Adrenal gland (tissue), 12 donors: ENCODE measurements around the gene XPO4. TPM values are rescaled to one million over a fixed set of nuclear protein-coding genes. Genes with fewer than 3 reads are reported as not detected.

Experiments
- DNase-seq, 7 donors: peaks; one replicate each; pipeline ENCODE4 v3.0.0-alpha.2; 2019 to 2020
- H3K27ac ChIP-seq, 5 donors: fragments of 200-600 bp; sonication (generic) in 4 of 5; 1 replicate in 3 of 5; 2 replicates in 2 of 5; pipeline versions ENCODE4 v1.5.1 to v1.8.0; 2016 to 2020; ENCODE audit warnings: mild to moderate bottlenecking in 1 of 5
- H3K27me3 ChIP-seq: fragments of 200-600 bp; 2 replicates; pipeline ENCODE4 v1.8.0; 2021
- H3K36me3 ChIP-seq, 2 donors: fragments of 200-600 bp; replicated peaks in 1 of 2; 1 replicate in 1 of 2; 2 replicates in 1 of 2; pipeline versions ENCODE4 v1.5.1 to v1.8.0; 2018 to 2022
- H3K4me1 ChIP-seq, 2 donors: fragments of 200-600 bp; replicated peaks in 1 of 2; 1 replicate in 1 of 2; 2 replicates in 1 of 2; pipeline versions ENCODE4 v1.5.1 to v1.8.0; 2018 to 2021
- H3K4me3 ChIP-seq, 4 donors: fragments of 200-600 bp; sonication (generic) in 3 of 4; one replicate each; pipeline ENCODE4 v1.5.1; 2016 to 2018
- H3K9me3 ChIP-seq, 3 donors: fragments of 200-600 bp; sonication (generic) in 1 of 3; replicated peaks in 1 of 3; 1 replicate in 2 of 3; 2 replicates in 1 of 3; pipeline versions ENCODE4 v1.5.1 to v1.8.0; 2016 to 2021
- POLR2A ChIP-seq, 2 donors: fragments of 450-650 bp; IDR thresholded peaks; one replicate each; pipeline ENCODE4 v1.6.1; 2017; ENCODE audit warnings: antibody characterized with exemption in 2 of 2, mild to moderate bottlenecking in 2 of 2, moderate library complexity in 1 of 2
- WGBS, 4 donors: extraction: QIAGEN DNeasy Blood & Tissue Kit in 2 of 4; methylation state at CpG; one replicate each; pipeline versions ENCODE4 v1.1.5 to v1.1.7; 2013 to 2017; 5-methylcytosine and 5-hydroxymethylcytosine counted together
- intact Hi-C, 2 donors: fragments of 100-400 bp; cut with DNase I; formaldehyde crosslinking; loops; one replicate each; pipeline versions ENCODE4 v1.14.1 to v1.15.0; 2022 to 2023
- polyA plus RNA-seq, 3 donors: library from polyadenylated mRNA; stranded (reverse); fragments of 200-250 nt in 2 of 3; fragments of 350-450 nt in 1 of 3; fragmentation: Illumina TruSeq in 1 of 3; extraction: RNeasy Lipid Tissue Mini Kit (QIAGEN cat#74804) in 1 of 3; gene quantifications; one replicate each; pipeline ENCODE4 v1.2.3, GENCODE V29; 2013 to 2014
- total RNA-seq, 9 donors: library from RNA; depleted of rRNA in 4 of 9; stranded (reverse); fragments of >200 nt in 4 of 9; fragments of 120-200 nt in 1 of 9; fragmentation: NEBNext Ultra II Directional in 1 of 9; extraction: Animal tissue kit (Norgen Biotek cat#: 25700) in 1 of 9; gene quantifications; one replicate each; pipeline versions ENCODE4 v1.1.0 to v1.2.4, GENCODE V29; 2013 to 2023
- TF ChIP-seq, protein P1 (sequence below), 6 experiments: fragments of 450-650 bp in 4 of 6; fragments of 200-600 bp in 2 of 6; sonication (generic) in 1 of 6; IDR thresholded peaks; 1 replicate in 5 of 6; 2 replicates in 1 of 6; pipeline versions ENCODE4 v1.5.1 to v1.8.0; 2016 to 2021; ENCODE audit warnings: antibody characterized with exemption in 6 of 6, mild to moderate bottlenecking in 2 of 6, moderate library complexity in 1 of 6
- donor health status: healthy with polysubstance abuse.
- donor health status: Bipolar disorder and iron deficiency.
- donor health status: DM: yes; HTN: yes; CAD: no.
- donor health status: DM: no; HTN: no; CAD: no.
- donor health status: DM: no; HTN: no; CAD: no.
- donor health status: DM: yes; HTN: yes; CAD: no.

The XPO4 gene
- total and polyA plus RNA-seq, 12 donors: 1.9 to 20.3 (median 11.5) TPM

DNA sequence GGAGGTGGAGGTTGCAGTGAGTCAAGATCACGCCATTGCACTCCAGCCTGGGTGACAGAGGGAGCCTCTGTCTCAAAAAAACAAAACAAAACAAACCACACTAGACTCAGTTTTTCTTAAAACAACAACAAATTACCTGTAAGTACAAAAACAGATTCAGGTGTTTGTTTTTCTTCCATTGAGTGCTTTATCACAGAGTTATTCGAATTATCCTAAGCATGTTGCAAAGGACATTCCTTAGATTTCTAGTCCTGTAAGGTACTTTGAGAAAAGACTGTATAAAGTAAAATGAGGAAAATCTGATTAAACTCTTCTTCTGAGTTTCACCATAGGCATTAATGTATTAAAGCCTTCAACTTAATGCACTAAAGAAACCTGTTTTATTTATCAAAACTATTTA lies 126.6 kb downstream of the XPO4 start:
- H3K27ac ChIP-seq: no peak overlapping the region
- no peaks in the 10 kb centered on the region for H3K27me3 ChIP-seq
- 91 to 100% (median 99%) methylated on average over 2 of the region's 2 CpGs for WGBS, 4 donors
- no peak for DNase-seq
- H3K9me3 ChIP-seq: no peaks in the 10 kb centered on the region
- H3K36me3 ChIP-seq: peaks cover 0 to 4% of the 10 kb centered on the region in 2 donors
- H3K4me3 ChIP-seq: no peak overlapping the region
- intact Hi-C loops: no loop called here
- H3K4me1 ChIP-seq: peaks cover 4 to 6% of the 10 kb centered on the region in 2 donors
- TF ChIP-seq POLR2A (IDR thresholded peaks at IDR 0.05): no peak
- TF ChIP-seq, protein P1, sequence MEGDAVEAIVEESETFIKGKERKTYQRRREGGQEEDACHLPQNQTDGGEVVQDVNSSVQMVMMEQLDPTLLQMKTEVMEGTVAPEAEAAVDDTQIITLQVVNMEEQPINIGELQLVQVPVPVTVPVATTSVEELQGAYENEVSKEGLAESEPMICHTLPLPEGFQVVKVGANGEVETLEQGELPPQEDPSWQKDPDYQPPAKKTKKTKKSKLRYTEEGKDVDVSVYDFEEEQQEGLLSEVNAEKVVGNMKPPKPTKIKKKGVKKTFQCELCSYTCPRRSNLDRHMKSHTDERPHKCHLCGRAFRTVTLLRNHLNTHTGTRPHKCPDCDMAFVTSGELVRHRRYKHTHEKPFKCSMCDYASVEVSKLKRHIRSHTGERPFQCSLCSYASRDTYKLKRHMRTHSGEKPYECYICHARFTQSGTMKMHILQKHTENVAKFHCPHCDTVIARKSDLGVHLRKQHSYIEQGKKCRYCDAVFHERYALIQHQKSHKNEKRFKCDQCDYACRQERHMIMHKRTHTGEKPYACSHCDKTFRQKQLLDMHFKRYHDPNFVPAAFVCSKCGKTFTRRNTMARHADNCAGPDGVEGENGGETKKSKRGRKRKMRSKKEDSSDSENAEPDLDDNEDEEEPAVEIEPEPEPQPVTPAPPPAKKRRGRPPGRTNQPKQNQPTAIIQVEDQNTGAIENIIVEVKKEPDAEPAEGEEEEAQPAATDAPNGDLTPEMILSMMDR (IDR thresholded peaks at IDR 0.05): no peak

DNA sequence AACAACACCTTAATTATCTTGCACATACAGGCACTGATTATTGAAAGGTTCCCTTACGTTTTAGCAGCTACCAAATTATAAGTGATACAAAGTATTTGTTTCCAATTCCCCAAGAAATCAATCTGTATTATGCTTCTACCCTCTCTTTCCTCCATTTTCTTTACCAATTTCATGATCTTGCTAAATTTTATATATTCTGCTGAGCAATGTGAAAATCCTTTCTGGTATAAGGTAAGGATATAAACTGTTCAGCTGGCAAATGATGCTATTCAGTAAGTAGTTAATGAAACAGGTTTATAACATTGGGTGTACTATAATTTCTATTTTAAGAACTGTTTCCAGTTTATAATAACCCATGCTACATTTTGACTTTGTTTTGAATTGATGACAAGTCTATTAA lies 127.8 kb downstream of the XPO4 start:
- intact Hi-C loops: no loop called here
- Histone ChIP-seq H3K4me1 (peaks cover 4 to 6% of the 10 kb centered on the region in 2 donors), H3K27me3 (no peaks in the 10 kb centered on the region), H3K36me3 (peaks cover 0 to 4% of the 10 kb centered on the region in 2 donors), H3K4me3 (no peak overlapping the region), H3K27ac (no peak overlapping the region), H3K9me3 (no peaks in the 10 kb centered on the region)
- no peak for DNase-seq
- no peak for TF ChIP-seq POLR2A (IDR thresholded peaks at IDR 0.05)
- TF ChIP-seq, protein P1 (IDR thresholded peaks at IDR 0.05): no peak
- 73 to 90% (median 85%) methylated on average over 1 of the region's 1 CpG for WGBS, 4 donors

DNA sequence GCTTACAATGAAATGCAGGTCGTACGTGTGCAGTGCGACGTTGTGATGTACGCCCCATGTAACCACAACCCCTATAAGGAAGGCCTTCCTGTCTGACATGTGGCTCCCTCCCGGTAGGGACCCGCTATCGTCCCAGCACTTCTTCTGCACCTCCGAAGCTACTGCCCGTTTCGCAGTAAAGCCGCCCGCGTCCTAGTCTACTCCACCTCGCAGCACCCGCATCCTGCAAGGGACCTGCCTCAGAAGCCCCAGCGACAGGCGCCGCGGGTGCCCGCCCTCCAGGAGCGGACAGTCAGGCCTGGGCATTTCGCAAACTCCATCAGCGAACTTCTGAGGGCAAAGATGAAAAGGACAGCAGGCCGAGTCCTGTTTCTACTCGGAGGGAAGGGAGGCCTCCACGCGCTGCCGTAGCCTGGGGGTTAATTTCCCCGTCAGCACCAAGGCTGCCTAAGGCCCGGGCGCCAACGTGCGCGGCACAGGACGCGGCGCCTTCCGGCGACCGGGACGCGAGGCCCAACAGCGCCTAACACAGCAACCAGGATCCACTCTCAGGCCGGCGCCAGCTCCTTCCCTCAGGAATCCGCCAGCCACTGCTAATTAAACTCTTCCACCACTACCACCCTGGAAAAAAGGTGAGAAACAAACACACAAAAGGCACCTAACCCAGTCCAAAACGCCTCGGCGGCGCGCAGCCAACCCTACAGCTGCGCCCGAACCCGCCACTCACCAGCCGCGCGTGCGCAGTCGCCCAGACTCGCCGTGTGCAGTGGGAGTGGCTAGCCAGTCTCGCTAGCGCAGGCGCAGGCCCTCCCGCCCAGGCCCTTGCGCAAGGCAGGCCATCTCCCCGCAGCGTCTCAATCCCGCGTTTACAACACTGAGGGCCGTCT lies 129.1 kb downstream of the XPO4 start, which contains the start of gene EEF1AKMT1:
Gene EEF1AKMT1, minus strand, starts transcription at position 768 of the 887 bp plus-strand sequence. CDS start 16,363 bp downstream, outside the sequence.
- Histone ChIP-seq H3K27me3 (no peaks in the 10 kb centered on the region), H3K27ac (peak within 1 kb of the TSS; percentile 31 to 95 (median 91)), H3K4me1 (peaks cover 4 to 6% of the 10 kb centered on the region in 2 donors), H3K4me3 (peak within 1 kb of the TSS; percentile 65 to 89 (median 73)), H3K36me3 (peaks cover 0 to 4% of the 10 kb centered on the region in 2 donors), H3K9me3 (peaks cover 0 to 3% (median 0%) of the 10 kb centered on the region in 3 donors)
- intact Hi-C loops: no loop called here
- TF ChIP-seq POLR2A (IDR thresholded peaks at IDR 0.05): peak; percentile 77 to 78
- TF ChIP-seq, protein P1 (IDR thresholded peaks at IDR 0.05): no peak
- 1 to 6% (median 1%) methylated on average over 17 to 72 of the region's 72 CpGs for WGBS, 4 donors
- peak; percentile 93 to 96 (median 95) for DNase-seq

DNA sequence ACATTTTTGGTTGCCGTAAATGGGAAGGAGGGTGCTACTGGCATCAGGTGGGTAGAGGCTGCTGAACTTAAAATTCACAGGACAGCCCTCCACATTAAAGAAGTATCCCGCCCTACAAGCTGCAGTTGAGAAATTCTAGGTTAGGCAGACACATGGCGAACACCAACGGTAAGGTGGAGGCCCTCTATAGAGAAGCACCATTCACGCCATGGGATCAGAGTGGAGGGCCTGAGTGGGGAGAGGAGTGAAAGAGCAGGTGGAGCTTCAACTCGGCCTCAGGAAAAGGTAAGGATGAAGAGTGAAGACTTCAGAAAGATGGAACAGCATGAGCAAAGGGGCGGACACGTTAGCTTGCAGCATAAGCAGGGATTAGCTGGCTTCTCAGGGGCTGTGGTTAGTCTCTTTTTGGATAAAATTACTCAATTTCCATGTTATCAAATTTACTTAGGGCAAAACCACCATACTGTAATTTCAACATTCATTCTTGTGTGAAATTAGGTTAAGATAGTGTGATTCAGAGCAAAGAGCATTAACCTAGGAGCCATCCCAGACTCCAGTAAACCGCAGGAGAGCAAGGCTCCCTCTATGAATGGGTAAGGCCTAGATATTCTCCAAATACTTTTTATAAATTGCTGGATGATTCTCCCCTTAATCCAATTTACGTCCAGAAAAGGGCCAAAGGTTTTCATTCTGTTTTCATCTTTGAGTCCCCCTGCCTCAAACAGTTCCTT lies 130.0 kb downstream of the XPO4 start:
- WGBS, 4 donors: 83 to 88% (median 86%) methylated on average over 10 of the region's 10 CpGs
- H3K27me3 ChIP-seq: no peaks in the 10 kb centered on the region
- intact Hi-C loops: no loop called here
- H3K36me3 ChIP-seq: peaks cover 0 to 4% of the 10 kb centered on the region in 2 donors
- no peak for TF ChIP-seq POLR2A (IDR thresholded peaks at IDR 0.05)
- TF ChIP-seq, protein P1 (IDR thresholded peaks at IDR 0.05): no peak
- DNase-seq: no peak
- H3K4me1 ChIP-seq: peaks cover 4 to 6% of the 10 kb centered on the region in 2 donors
- peak overlapping the region in 1 of 4 donors; percentile 66 for H3K4me3 ChIP-seq
- H3K9me3 ChIP-seq: peaks cover 0 to 10% (median 5%) of the 10 kb centered on the region in 3 donors
- H3K27ac ChIP-seq: peak overlapping the region in 2 of 5 donors; percentile 83 to 91
